ENCODE data around the gene ARMC8. TPM values are rescaled to one million over a fixed set of nuclear protein-coding genes. Genes with fewer than 3 reads are reported as not detected.

The ARMC8 gene
- total RNA-seq, 2 donors from 2014 or later, result 32.2 to 43.6 TPM

DNA sequence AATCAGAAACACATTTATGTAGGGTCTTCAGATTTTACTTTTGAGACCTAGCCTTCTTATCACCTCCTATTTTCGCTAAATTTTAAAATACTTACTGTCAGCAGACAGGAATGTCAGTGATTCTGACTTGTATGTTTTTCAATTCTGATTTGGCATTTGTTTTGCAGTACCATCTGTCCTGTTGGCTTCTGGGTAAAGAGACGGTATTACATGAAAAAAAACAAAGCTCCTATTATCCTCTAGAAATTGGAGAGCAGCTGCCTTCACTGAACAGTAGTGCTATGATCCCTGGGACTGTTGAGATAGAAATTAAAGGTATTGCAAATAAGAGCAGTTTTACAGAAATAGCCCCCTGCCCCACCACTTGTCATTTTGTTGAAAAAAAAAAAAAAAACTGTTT is 8.4 kb downstream of the ARMC8 start:
- ATAC-seq, result peak in 1 of 2 donors; percentile 27
- intact Hi-C loops (cut with DNase I), result no loop called here
- DNase-seq, result no peak

GRCh38 chr3:138196023-138196422 is 8.9 kb downstream of the ARMC8 start:
- ATAC-seq (no peak), DNase-seq (no peak)
- intact Hi-C loops (cut with DNase I), result no loop called here

DNA sequence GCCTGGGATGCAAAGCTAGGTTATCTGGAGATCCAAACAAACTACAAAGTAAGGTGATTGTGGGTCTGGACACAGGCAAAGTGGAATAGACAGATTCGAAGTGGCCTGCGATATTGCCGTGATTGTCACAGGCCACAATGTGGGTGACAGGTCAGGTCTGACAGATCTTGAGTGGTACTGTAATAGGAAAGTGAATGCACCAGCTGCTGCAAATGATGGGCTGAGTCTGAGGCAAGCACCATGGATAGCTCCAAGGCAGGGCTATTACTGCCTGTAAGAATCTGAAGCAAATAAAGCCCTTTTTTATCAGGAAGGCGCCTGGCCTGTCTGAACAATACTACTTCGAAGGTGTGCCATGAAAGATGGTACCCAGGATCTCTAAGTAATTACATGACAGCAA is 10.0 kb downstream of the ARMC8 start:
- intact Hi-C loops (cut with DNase I), result no loop called here
- ATAC-seq (peak; percentile 59 to 78), DNase-seq (peak; percentile 39)

- intact Hi-C loops (cut with DNase I), result no loop called here
- DNase-seq (no peak), ATAC-seq (no peak)
Observed at GRCh38 chr3:138197524-138197923, 10.4 kb downstream of the ARMC8 start.

DNA sequence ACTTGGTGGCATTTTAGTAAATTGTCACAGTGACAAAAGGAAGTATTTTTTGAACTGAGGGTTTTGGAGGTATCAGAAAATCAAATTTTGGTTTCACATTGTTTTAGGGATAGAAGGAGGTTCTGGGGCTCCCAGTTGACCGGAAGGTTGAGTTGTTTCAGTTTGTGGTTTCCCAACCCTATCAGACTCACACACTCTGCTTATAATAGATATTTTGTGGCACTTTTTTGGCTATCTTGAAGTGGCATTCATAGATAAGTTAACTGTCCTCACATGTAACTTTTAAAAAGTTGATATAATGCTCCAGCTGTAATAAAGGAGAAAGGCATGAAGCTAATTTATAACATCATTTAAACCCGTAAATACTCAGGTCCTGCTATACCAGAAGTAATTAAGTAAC is 12.8 kb downstream of the ARMC8 start:
- no peak for DNase-seq
- intact Hi-C loops (cut with DNase I), result no loop called here
- ATAC-seq, result no peak

DNA sequence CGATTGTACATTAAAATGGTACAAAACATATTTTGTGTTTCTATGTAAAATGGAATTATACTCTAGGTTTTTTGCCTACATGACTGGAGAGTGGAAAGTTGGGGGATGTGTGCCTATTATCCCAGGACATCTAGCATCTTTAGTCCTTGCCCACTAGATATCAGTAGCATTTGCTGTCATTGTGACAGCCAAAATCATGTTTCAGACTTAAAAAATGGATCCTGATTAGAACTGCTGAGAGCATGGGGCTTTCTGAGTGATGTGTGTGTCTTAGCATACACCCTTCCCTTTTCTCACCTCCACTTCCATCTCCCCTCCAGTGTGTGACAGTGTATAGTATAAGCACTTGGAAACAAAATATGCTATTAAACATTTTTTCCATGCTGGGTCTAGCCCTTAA is 13.3 kb downstream of the ARMC8 start:
- DNase-seq (no peak), ATAC-seq (no peak)
- intact Hi-C loops (cut with DNase I), result no loop called here

- ATAC-seq (no peak), DNase-seq (no peak)
- intact Hi-C loops (cut with DNase I), result no loop called here
Observed at GRCh38 chr3:138202945-138203701, 16.0 kb downstream of the ARMC8 start.

GRCh38 chr3:138203938-138204337 is 16.8 kb downstream of the ARMC8 start:
- intact Hi-C loops (cut with DNase I), result no loop called here
- ATAC-seq, result no peak
- no peak for DNase-seq

GRCh38 chr3:138205527-138205926 is 18.4 kb downstream of the ARMC8 start:
- ATAC-seq, result no peak
- DNase-seq, result no peak
- intact Hi-C loops (cut with DNase I), result no loop called here

GRCh38 chr3:138206196-138206595 is 19.1 kb downstream of the ARMC8 start:
- no peak for DNase-seq
- ATAC-seq, result no peak
- intact Hi-C loops (cut with DNase I), result no loop called here

DNA sequence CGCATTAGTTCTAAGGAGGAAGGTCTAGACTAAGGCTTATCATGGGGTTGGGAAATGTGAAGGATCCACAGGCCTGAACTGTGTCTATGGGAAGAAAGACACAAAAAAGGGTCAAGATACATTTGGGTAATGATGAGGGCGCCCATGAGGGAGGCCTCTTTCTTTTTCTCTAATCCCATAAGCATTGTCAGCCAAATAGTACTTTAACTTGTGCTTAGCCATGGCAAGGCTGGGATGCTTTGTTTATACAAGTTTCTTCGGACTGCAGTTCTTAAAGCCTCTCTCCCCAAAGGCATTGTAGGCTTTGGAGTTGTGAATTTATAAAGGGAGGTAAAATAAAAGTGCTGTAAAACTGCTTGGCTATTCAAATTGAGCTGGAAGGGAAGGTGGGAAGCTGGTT is 23.4 kb downstream of the ARMC8 start:
- ATAC-seq, result no peak
- no peak for DNase-seq
- intact Hi-C loops (cut with DNase I), result no loop called here

DNA sequence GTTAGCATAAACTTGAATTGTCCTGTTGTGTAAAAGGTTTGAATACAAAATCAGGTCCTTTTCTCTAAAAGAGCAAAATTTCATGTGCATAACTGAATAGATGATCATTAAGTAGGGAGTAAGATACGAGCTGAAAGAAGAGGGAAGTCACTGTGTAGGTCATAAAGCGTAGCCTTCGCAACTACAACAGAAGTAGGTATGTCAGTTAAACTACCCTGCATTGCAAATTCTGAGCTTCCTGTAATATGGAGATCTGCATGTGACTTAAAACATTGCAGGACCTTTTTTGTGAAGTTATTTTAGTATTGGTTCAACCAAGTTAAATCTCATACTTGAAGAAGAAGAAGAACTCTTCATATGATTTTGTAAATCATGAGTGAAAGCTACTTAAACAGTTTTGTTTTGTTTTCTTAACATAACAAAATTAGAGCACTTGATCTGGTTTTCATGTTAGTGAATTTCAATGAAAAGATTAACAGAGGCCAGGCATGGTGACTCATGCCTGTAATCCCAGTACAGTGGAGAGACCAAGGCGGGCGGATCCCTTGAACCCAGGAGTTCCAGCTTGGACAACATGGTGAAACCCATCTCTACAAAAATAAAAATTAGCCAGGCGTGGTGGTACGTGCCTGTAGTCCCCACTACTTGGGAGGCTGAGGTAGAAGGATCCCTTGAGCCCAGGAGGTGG is 26.4 kb downstream of the ARMC8 start:
- no peak for ATAC-seq
- intact Hi-C loops (cut with DNase I), result no loop called here
- no peak for DNase-seq

DNA sequence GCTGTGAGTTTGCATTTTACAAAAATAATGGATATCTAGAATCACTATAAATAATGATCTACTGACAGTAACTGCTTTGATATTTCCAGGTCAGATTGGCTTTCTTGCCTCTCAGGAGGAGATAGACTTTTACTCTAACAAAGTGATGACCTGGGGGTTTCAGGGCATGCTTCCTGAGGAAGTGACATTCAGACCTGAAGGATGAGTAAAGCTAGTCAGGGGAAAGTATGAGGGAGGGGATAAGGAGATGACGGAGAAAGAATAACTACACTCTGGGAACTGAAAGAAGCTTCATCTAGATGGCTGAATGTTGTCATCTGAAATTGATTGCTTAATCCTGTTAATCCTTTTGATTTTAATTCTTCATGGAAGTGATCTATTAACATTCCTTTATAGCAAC is 32.2 kb downstream of the ARMC8 start:
- no peak for DNase-seq

GRCh38 chr3:138220242-138220641 is 33.1 kb downstream of the ARMC8 start:
- intact Hi-C loops (cut with DNase I), result no loop called here
- ATAC-seq (no peak), DNase-seq (no peak)

More for the DNA sequence above, 32.2 kb downstream of the ARMC8 start:
- intact Hi-C loops (cut with DNase I), result no loop called here
- ATAC-seq, result no peak

GRCh38 chr3:138220788-138221187 is 33.7 kb downstream of the ARMC8 start:
- intact Hi-C loops (cut with DNase I), result no loop called here
- DNase-seq (no peak), ATAC-seq (no peak)

DNA sequence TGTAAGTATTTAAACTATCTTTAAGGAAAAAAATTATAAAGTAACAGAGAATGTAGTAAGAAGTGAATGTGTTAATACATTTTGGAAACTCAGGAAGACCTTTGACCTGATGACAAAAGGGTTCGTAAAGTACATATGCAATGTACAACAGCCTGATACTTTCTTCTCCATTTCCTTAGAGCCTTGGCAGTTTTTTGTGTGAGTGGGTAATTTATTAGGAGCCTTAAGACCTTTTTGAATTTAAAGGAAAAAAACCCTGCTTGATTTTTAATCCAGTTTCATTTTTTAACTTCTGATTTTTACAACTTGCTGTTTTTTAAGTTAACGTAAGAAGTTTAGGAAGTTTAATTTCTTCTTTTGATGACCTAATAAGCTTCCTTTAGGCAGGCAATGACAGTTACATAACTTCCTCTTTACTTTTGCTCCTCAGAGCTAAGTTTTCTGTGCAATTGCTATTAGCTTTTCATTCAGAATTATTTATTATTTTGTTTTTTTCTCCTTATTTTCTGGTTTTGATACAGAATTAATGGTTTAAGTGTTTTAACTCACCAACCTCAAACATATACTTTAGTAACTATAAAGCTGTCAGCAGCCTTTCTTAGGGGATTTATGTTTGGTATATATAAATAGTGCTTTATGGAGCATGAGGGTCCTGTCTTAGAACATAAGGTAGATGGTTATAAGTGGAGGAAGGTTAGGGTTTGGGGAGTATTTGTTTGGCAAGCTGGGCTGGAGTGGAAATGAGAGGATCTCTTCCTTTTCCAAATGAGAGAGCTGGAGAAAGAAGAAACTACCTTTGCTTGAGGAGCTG is 35.2 kb downstream of the ARMC8 start:
- no peak for DNase-seq
- intact Hi-C loops (cut with DNase I), result no loop called here
- ATAC-seq, result no peak

DNA sequence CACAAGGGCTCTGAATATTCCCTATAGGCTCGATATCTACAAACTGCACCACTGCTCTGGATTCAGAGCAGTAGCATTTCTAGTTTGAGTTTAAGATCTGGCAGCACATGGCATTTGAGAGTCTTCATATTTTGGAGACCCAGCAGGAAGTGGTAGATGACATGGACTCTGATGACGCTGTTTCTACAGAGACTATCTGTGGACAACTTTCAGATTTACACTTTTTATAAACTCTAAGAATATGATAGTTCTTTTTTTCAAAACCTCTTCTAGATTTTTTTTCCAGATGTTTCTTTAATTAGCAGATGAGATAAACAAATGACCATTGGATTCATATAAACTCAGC is 35.8 kb downstream of the ARMC8 start:
- no peak for ATAC-seq
- intact Hi-C loops (cut with DNase I), result no loop called here
- no peak for DNase-seq

DNA sequence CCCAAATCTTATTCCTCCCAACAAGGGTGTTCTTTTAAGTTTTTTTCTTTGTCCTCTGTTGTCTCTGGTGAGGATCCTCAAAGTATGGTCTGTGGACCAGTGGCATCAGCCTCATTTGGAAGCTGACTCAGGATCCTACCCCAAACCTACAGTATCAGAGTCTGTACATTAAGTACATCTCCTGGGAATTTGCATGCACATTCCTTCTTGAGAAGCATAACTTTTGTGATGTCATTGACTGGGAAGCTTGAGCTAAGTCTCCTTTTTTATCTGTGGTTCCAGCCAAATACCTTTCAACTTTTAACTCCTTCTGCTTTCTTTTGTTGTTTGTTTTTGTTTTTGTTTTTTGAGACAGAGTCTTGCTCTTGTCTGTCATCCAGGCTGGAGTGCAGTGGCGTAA is 40.5 kb downstream of the ARMC8 start:
- intact Hi-C loops (cut with DNase I), result no loop called here
- ATAC-seq (no peak), DNase-seq (no peak)

GRCh38 chr3:138230525-138230924 is 43.4 kb downstream of the ARMC8 start:
- ATAC-seq (no peak), DNase-seq (no peak)
- intact Hi-C loops (cut with DNase I), result no loop called here

- intact Hi-C loops (cut with DNase I), result no loop called here
Observed at GRCh38 chr3:138232705-138233364, 45.7 kb downstream of the ARMC8 start.

More at GRCh38 chr3:138232705-138233364, 45.7 kb downstream of the ARMC8 start:
- DNase-seq (no peak), ATAC-seq (no peak)

Data from left cardiac atrium (tissue), 4 donors.